ENCODE results near the gene TOR1B.
A peak's percentile ranks its signal among the peaks of the same experiment; 100 is the strongest.

The TOR1B gene

GRCh38 chr9:129765764-129766317 is 37.1 kb upstream of the TOR1B start:
- no peak for DNase-seq (ENCODE audit: low read depth)
- no peak overlapping the region for H3K4me3 ChIP-seq (ENCODE audit: low read depth, low read length)
- no peak for TF ChIP-seq POLR2A (IDR thresholded peaks at IDR 0.05; ENCODE audit: extremely low read depth, insufficient read length)
- no peak for TF ChIP-seq MYC (IDR thresholded peaks at IDR 0.05; ENCODE audit: low read depth, low read length)
- TF ChIP-seq MAX (IDR thresholded peaks at IDR 0.05; ENCODE audit: low read depth, low read length) = no peak
- no peak for TF ChIP-seq CTCF (IDR thresholded peaks at IDR 0.05; ENCODE audit: low read depth, low read length)

GRCh38 chr9:129768486-129768885 is 34.5 kb upstream of the TOR1B start:
- TF ChIP-seq CTCF (IDR thresholded peaks at IDR 0.05; ENCODE audit: low read depth, low read length) (no peak), MYC (IDR thresholded peaks at IDR 0.05; ENCODE audit: low read depth, low read length) (no peak), POLR2A (IDR thresholded peaks at IDR 0.05; ENCODE audit: extremely low read depth, insufficient read length) (no peak), MAX (IDR thresholded peaks at IDR 0.05; ENCODE audit: low read depth, low read length) (no peak)

GRCh38 chr9:129769669-129770068 is 33.3 kb upstream of the TOR1B start:
- DNase-seq (ENCODE audit: low read depth) = no peak
- no peak for TF ChIP-seq MYC (IDR thresholded peaks at IDR 0.05; ENCODE audit: low read depth, low read length)
- H3K4me3 ChIP-seq (ENCODE audit: low read depth, low read length) = no peak overlapping the region

More at GRCh38 chr9:129768486-129768885, 34.5 kb upstream of the TOR1B start:
- no peak for DNase-seq (ENCODE audit: low read depth)
- H3K4me3 ChIP-seq (ENCODE audit: low read depth, low read length) = no peak overlapping the region

GRCh38 chr9:129770741-129771140 is 32.2 kb upstream of the TOR1B start:
- TF ChIP-seq MYC (IDR thresholded peaks at IDR 0.05; ENCODE audit: low read depth, low read length) (no peak), MAX (IDR thresholded peaks at IDR 0.05; ENCODE audit: low read depth, low read length) (no peak), CTCF (IDR thresholded peaks at IDR 0.05; ENCODE audit: low read depth, low read length) (no peak)
- DNase-seq (ENCODE audit: low read depth) = no peak
- no peak overlapping the region for H3K4me3 ChIP-seq (ENCODE audit: low read depth, low read length)

- no peak overlapping the region for H3K4me3 ChIP-seq (ENCODE audit: low read depth, low read length)
- TF ChIP-seq MYC (IDR thresholded peaks at IDR 0.05; ENCODE audit: low read depth, low read length) (no peak), POLR2A (IDR thresholded peaks at IDR 0.05; ENCODE audit: extremely low read depth, insufficient read length) (no peak), MAX (IDR thresholded peaks at IDR 0.05; ENCODE audit: low read depth, low read length) (no peak), CTCF (IDR thresholded peaks at IDR 0.05; ENCODE audit: low read depth, low read length) (no peak)
- peak; percentile 92 for DNase-seq (ENCODE audit: low read depth)
Measured at GRCh38 chr9:129773262-129774048, 29.5 kb upstream of the TOR1B start.

- H3K4me3 ChIP-seq (ENCODE audit: low read depth, low read length) = no peak overlapping the region
- DNase-seq (ENCODE audit: low read depth) = no peak
- TF ChIP-seq MYC (IDR thresholded peaks at IDR 0.05; ENCODE audit: low read depth, low read length) (no peak), CTCF (IDR thresholded peaks at IDR 0.05; ENCODE audit: low read depth, low read length) (no peak), POLR2A (IDR thresholded peaks at IDR 0.05; ENCODE audit: extremely low read depth, insufficient read length) (no peak), MAX (IDR thresholded peaks at IDR 0.05; ENCODE audit: low read depth, low read length) (no peak)
Measured at GRCh38 chr9:129774791-129775447, 28.1 kb upstream of the TOR1B start.

Data from NB4 (cell line).